22Rv1 (cell line): ENCODE results near the gene C1QTNF1.

Source experiments
- ZFX ChIP-seq: fragments of 450-650 bp; IDR thresholded peaks from 2 replicates; pipeline ENCODE4 v1.6.1; 2017; ENCODE audit warnings: antibody characterized with exemption, borderline replicate concordance
- TF ChIP-seq, protein P1 (sequence below): fragments of 450-650 bp; IDR thresholded peaks from 2 replicates; pipeline ENCODE4 v1.5.1; 2017; ENCODE audit warnings: mild to moderate bottlenecking

DNA sequence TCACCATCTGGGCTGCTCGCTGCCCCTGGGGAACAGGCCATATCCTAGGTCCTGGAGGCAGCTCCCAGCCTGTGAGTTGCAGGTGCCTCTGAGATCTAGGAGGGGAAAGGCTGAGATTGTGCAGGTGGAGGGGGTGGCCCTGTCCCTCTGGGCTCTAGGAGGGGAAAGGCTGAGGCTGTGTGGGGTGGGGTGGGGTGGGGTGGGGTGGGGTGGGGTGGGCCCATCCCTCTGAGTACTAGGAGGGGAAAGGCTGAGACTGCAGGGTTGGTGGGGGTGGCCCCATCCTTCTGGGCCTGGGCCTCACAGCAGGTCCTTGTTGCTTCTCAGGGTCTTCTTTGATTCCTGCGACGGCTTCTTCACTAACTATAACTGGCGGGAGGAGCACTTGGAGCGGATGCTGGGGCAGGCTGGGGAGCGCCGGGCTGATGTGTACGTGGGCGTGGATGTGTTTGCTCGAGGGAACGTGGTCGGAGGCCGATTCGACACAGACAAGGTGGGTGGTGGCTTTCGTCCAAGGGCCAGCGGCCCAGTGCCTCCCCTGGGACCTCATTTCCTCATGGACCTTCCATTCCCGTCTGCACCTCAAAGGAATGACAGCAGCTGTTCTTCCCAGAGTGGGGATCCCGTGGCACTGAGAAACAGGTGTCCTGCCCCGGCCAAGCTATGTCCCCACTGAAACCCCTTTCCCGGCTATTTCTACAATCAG lies 57.8 kb downstream of the C1QTNF1 start:
- TF ChIP-seq, protein P1, sequence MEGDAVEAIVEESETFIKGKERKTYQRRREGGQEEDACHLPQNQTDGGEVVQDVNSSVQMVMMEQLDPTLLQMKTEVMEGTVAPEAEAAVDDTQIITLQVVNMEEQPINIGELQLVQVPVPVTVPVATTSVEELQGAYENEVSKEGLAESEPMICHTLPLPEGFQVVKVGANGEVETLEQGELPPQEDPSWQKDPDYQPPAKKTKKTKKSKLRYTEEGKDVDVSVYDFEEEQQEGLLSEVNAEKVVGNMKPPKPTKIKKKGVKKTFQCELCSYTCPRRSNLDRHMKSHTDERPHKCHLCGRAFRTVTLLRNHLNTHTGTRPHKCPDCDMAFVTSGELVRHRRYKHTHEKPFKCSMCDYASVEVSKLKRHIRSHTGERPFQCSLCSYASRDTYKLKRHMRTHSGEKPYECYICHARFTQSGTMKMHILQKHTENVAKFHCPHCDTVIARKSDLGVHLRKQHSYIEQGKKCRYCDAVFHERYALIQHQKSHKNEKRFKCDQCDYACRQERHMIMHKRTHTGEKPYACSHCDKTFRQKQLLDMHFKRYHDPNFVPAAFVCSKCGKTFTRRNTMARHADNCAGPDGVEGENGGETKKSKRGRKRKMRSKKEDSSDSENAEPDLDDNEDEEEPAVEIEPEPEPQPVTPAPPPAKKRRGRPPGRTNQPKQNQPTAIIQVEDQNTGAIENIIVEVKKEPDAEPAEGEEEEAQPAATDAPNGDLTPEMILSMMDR: no peak
- no peak for TF ChIP-seq ZFX
